HG02623 (cell line): ENCODE results near the gene FOXK2.

ENCODE experiments used
- ATAC-seq: cut with Tn5 transposase; IDR thresholded peaks from one replicate; pipeline ENCODE4 v1.9.1; 2021; ENCODE audit warnings: moderate library complexity; ENCODE audit not compliant: unreplicated experiment

FOXK2 gene

GRCh38 chr17:82601447-82602000, 82.0 kb downstream of the FOXK2 start:
- no peak for ATAC-seq

GRCh38 chr17:82602487-82602886, 83.0 kb downstream of the FOXK2 start:
- ATAC-seq = no peak

DNA sequence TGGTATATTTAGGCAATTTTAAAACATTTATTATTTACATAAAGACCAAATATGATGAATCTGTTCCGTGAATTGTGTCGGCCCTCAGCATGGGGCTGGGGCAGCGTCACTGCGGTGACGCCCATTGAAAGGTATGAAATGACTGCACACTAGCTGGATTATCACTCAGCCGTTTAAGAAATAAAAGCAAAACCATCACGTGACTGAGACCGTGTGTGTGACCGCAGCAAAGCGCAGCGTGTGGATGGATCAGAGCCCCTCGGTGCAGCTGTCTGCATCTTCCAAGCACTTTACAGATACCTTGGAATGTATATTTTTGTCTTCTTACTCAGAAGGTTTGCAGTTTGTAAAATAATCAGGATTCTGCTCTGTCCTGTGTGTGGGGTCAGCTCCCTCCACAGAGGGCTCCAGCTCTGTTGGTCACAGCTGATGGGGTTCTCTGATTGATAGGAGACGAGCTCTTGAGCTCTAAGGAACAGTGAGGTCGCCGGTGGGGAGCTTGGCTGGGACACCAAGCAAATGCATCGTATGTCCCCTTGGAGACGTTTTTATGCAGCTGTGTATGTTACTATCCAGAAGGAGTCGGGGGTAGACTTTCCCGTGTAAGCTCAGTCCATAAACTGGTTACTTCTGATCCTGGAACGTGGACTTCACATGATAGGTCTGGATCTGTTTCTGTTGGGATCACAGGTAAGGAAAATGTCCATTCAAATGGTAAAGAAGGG, 83.6 kb downstream of the FOXK2 start:
- no peak for ATAC-seq

GRCh38 chr17:82603981-82604448, 84.5 kb downstream of the FOXK2 start:
- ATAC-seq = no peak

GRCh38 chr17:82604532-82604931, 85.0 kb downstream of the FOXK2 start:
- ATAC-seq = no peak

GRCh38 chr17:82605939-82606600, 86.5 kb downstream of the FOXK2 start:
- ATAC-seq = no peak

- ATAC-seq = no peak
Measured at GRCh38 chr17:82608816-82609215, 89.3 kb downstream of the FOXK2 start.

DNA sequence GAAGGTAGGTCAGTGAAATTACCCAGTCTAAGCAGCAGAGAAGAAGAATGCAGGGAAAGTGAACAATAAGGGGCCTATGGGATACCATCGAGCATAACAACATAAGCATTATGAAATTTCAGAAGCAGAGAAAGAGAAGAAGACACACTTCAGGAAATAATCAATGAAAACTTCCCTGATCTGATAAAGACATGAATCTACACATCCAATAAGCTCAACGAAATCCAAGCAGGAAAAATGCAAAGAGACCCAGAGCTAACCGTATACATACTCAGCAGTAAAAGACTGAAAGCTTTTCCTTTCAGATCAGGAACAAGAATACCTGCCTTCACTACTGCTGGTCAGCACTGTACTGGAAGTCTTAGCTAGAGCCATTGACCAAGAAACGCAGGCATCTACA, 90.1 kb downstream of the FOXK2 start:
- no peak for ATAC-seq

DNA sequence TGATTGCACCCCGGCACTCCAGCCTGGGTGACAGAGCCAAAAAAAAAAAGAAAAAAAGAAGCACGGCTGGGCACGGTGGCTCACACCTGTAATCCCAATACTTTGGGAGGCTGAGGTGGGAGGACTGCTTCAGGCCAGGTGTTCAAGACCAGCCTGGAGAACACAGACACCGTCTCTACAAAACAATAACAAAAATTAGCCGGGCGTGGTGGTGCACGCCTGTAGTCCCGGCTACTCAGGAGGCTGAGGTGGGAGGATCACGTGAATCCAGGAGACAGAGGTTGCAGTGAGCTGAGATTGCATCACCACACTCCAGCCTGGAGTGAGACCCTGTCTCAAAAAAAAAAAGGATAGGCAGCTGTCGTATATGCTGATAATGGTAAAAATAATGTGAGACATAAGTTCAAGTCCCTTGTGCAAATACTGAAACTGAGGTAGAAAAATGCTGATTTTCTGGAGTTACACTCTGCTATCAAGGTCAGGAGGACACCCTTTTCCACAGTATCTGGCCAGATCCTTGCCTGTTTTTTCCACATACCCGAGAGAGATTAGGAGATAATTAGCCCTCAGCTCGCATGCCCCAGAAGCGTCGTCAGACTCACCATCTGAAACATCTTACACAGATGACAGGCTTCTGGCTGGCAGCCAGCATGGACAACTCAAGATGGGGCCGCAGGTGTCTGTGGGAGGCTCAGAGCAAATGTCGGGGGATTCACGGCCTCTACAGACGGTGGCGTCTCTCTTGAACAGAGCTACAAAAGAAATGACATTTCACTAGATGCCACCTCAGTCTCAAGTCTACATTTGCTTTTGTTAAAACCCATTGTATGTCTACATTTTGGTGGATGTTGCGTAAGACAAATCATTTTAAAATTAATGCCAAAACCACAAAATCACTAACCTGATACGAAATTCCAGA, 91.9 kb downstream of the FOXK2 start:
- ATAC-seq = no peak

DNA sequence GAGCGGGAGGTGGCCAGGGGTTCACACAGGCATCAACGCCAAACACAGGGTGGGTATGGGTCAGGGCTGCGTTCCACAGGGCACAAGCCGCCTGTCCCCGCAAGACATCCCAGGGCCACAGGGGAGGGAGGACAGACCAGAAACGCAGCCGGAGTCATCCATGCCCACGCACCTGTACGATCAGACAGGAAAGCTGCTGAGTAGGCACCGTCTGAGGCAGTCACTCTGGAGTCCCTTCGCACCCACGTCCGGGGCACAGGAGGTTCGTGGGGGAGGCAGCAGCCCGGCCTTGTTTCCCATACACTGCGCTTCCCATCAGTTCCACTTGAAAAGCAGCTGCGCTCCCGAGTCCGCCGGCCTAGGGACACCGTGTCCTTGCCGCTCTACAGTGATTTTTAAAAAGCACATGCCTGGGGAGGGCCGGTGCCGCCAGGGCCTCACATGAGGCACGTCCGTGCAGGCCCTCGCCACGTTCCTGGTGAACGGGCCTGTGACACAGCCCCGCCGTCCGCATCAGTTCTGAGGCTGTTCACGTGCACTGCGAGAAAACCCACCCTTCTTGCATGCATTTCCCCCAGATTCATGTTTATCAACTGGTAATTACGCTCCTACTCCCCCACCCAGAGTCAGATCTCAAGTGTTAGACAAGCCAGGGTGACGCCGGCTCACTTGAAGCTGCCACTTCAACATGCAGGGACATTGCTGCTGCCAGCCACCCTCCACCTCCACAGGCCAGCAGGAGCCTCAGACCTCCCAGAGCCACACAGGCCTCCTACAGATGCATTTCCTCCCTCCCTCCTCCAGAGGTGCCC, 94.0 kb downstream of the FOXK2 start:
- no peak for ATAC-seq

DNA sequence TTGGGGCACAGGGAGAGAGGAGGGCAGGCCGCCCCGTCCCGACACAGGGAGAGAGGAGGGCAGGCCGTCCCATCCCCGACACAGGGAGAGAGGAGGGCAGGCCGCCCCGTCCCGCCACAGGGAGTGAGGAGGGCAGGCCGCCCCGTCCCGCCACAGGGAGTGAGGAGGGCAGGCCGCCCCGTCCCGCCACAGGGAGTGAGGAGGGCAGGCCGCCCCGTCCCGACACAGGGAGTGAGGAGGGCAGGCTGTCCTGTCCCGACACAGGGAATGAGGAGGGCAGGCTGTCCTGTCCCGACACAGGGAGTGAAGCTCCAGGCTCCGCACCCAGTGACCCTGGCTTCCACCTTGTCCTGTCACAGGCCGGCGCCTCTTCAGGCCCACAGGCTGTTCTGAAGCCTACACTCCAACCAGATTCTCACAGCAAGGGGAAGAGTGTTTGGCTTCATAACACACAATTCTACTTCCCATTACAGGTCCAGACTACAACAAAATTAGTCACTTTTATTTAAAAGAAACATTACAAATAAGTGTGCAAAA, 94.6 kb downstream of the FOXK2 start:
- no peak for ATAC-seq

- ATAC-seq = no peak
Measured at GRCh38 chr17:82615084-82616020, 95.8 kb downstream of the FOXK2 start.

DNA sequence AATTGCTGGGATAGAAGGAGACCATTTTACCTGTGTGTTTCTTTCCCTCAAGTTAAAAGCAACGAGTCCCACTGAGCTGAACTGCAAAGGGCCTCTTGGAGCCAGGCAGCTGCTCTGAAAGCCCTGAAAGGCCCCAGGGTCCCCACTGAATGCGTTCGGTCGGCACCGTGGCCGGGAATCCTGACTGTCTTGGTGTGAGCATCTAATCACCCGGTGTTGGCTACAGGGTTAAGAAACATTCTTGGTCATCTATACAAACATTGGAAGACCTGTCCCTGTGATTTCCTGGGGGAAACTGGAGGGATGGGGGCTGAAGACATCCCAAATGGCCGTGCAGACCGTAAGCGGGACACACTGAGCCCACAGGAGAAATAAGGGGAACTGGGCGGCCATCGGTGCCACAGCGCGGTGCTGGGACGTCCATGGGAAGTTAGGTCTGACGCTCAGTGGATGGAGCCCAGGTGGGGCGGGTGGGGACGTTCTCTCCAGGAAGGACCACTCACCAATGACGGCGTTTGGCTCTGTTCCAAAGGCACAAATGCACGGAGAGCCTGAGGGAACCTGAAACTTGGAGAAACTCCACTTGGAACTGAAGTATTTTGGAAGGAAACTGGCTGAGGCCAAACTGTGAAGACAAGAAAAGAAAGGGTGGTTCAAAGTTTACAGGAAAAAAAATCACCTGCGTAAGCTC, 96.6 kb downstream of the FOXK2 start:
- no peak for ATAC-seq

DNA sequence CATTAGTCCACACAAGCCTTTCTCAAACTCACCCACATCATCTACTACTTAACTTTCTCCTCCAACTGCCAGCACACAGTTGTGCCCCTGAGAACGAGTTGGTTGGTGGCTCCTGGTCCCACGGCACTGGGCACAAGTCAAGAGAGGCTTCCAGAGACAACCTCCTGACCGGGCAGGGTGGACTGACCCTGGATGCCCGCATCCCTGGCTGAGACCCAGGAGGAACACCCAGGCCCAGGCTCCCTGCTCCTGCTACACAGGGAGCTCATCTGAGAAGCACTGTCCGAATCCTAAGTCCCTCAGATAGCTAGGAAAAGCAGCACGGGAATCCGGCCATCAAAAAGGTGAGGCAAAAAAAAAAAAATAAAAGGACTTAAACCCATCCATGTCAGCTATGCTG, 99.7 kb downstream of the FOXK2 start:
- ATAC-seq = no peak

- no peak for ATAC-seq
Measured at GRCh38 chr17:82619641-82620040, 100.1 kb downstream of the FOXK2 start.

DNA sequence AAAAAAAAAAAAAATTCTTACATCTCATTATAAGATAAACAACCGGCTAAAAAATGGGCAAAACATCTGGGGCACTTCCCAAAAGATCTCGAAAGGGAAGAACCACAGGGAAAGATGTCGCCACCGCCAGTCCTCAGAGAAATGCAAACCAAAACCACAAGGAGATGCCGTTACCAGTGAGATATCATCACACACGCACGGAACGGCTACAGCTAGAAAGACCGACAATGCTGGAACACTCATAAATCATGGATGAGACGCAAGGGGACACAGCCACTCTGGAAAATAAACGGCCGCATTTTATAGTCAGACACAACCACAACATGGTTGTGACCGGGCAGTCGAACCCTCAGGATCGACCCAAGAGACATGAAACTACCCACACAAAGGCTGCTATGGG, 104.2 kb downstream of the FOXK2 start:
- no peak for ATAC-seq

DNA sequence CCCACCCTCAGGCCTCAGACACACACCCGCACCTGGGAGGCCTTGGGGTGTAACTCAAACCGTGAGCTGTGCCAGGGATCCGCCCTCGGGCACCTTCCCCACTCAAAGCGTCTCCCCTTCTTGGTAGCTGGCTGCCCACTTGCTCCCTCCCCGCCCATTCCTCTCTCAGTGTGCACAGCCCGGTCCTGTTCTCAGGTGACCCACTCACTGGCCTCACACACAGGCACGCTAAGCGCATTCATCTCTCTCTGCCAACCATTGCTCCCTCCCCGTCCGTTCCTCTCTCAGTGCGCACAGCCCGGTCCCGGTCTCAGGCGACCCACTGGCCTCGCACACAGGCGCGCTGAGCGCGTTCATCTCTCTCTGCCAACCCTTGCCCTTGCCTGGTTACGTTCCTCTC, 107.9 kb downstream of the FOXK2 start:
- no peak for ATAC-seq

GRCh38 chr17:82629748-82630147, 110.2 kb downstream of the FOXK2 start:
- ATAC-seq = no peak
